ENCODE results near the gene PRKAG2.

- TF ChIP-seq, protein P1, sequence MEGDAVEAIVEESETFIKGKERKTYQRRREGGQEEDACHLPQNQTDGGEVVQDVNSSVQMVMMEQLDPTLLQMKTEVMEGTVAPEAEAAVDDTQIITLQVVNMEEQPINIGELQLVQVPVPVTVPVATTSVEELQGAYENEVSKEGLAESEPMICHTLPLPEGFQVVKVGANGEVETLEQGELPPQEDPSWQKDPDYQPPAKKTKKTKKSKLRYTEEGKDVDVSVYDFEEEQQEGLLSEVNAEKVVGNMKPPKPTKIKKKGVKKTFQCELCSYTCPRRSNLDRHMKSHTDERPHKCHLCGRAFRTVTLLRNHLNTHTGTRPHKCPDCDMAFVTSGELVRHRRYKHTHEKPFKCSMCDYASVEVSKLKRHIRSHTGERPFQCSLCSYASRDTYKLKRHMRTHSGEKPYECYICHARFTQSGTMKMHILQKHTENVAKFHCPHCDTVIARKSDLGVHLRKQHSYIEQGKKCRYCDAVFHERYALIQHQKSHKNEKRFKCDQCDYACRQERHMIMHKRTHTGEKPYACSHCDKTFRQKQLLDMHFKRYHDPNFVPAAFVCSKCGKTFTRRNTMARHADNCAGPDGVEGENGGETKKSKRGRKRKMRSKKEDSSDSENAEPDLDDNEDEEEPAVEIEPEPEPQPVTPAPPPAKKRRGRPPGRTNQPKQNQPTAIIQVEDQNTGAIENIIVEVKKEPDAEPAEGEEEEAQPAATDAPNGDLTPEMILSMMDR (IDR thresholded peaks at IDR 0.05): no peak
- TF ChIP-seq POLR2A (IDR thresholded peaks at IDR 0.05): no peak
Measured at GRCh38 chr7:151864081-151864480, 12.8 kb downstream of the PRKAG2 start.

All from lower leg skin (tissue), 3 donors.